Measurements from ENCODE around the gene RFTN1.

- TF ChIP-seq EZH2 (IDR thresholded peaks at IDR 0.05) (no peak), POLR2AphosphoS5 (IDR thresholded peaks at IDR 0.05; ENCODE audit: borderline replicate concordance, low read depth, low read length) (no peak), FOXP2 (optimal IDR thresholded peaks at IDR 0.05; ENCODE audit: control extremely low read depth, extremely low read length, insufficient read depth) (no peak)
Measured at GRCh38 chr3:16550305-16550675, 36.8 kb upstream of the RFTN1 start.
